GM19328 (cell line): ENCODE results near the gene ZCCHC24.

Experiments used
- ATAC-seq: cut with Tn5 transposase; IDR thresholded peaks from one replicate; pipeline ENCODE4 v1.9.1; 2021; ENCODE audit warnings: mild to moderate bottlenecking, moderate library complexity; ENCODE audit not compliant: unreplicated experiment

ZCCHC24 gene

GRCh38 chr10:79433324-79434222 is 11.9 kb downstream of the ZCCHC24 start:
- no peak for ATAC-seq

GRCh38 chr10:79431891-79432831 is 13.3 kb downstream of the ZCCHC24 start:
- no peak for ATAC-seq

DNA sequence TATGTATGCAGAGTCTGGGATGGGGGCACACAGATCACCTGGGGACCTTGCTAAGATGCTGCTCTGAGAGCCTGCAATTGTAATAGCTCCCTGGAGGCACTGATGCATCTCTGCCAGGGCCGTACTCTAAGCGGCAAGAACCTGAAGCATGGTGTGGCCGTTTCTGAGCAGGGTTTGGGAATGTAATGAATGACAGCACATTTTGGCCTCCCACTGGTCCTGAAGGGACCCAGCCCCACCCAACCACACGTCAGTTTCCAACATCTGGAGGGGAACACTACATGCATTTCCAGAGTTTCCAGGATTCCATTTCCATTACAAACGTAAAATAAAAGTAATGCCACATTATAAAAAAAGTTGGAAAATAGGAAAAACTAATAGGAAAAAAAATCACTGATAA is 14.0 kb downstream of the ZCCHC24 start:
- no peak for ATAC-seq

DNA sequence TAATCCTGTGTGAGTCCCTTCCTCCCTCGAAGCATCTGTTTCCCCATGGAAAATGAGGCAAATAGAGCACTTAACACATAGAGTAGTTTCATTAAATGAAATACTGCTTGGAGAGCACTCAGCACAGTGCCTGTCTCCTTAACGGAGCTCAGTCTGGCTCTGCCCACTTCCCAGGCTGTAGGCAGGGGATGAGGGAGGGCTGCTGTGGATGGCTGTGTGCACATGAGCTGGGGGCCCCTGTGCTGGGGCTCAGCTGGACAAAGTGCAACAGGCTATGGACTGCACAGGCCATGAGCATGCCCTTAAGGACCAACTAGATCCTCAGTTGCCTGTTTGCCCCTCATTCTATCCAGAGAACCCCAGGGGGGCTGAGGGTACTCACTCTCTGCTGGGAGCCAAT is 14.5 kb downstream of the ZCCHC24 start:
- ATAC-seq, result no peak

DNA sequence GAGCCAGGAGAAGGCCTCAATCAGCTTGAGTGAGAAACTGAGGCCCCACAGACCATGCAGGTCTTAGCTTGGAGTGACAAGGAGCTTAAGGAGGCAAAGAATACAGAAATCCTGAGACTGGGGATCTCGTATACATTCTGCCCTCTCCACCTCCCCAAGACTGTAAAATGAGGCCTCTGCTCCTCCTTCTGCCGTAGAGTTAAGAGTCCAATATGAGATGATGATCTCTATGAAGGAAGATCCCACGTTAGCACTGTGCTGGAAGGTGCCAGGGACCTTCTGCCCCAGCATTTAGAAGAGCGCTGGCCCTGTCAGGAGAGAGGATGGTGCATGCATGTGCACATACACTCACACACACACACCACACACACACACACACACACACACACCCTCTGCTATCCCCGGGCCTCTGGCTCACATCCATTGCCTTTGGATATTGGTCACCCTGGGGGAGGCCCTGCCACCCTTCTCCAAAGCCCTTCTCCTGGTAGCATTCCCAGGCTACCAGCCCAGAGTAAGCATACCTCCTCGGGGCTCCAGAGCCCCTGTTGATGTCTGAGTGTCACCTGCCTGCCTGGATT is 15.0 kb downstream of the ZCCHC24 start:
- no peak for ATAC-seq

GRCh38 chr10:79429751-79430150 is 15.7 kb downstream of the ZCCHC24 start:
- ATAC-seq, result no peak

DNA sequence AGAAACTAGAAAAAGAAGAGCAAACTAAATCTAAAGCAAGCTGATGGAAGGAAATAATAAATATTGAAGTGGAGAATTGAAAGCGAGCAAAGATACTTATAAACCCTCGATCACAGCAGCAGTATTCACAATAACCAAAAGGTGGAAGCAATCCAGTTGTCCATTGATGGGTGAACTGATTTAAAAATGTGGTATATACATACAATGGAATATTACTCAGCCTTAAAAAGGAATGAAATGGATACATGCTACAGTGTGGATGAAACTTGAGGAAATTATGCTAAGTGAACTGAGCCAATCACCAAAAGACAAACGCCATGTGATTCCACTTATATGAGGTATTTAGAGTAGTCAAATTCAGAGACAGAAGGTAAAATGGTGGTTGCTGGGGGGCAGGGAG is 17.5 kb downstream of the ZCCHC24 start:
- no peak for ATAC-seq

DNA sequence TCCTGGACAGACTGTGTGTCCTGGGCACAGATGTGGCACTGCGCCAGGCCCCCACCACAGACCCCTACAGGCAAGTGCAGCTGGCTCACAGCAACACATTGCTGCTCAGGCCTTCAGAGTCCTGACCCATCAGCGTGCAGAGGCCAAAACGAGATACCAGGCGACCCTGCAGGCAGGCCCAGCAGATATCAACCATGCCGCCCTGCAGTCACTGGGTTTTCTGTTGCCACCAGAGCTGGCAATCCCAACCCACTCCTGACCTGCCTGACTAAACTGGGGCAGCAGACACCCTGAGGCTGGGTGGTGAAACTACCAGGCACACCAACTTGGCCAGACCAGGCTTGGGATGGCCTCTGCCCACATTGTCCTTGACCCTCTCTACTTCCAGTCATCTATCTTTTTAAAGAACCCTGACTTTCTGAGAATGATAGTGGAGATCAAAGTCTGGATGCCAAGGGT is 20.3 kb downstream of the ZCCHC24 start:
- no peak for ATAC-seq

GRCh38 chr10:79424221-79425073 is 21.0 kb downstream of the ZCCHC24 start:
- ATAC-seq, result no peak

DNA sequence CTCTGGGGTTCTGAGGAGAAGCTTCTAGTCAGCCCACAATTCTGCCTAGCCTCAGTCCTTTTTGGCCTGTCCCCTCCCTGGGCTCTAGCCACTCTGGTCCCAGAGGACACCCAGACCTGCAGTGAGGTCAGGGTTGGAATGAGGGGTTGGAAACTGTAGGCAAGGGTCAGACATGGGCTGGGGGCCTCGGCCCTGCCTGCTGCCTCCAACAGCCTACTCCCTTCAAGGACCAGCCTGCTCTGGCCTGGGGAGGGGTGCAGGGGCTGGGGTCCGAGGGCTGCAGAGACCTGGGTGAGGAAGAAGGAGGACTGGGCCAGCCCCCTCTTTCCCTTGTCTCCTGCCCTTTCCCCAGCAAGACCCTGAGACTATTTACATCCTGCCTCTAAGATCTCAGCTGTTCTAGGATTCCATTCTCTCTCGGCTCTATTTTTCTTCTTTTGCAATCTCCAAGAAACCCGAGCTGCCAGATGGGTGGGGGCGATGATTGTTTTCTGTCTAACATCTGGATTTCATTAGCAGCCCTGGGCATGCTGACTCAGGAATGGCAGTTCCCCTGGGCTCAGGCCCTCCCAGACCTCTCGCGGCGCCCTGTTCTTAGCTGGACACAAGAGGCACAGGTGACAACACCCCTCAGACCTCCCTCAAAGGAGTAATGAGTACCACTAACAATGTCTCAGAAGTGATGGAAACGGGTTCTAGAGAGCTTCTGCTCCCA is 23.1 kb downstream of the ZCCHC24 start:
- no peak for ATAC-seq

- ATAC-seq, result no peak
These were observed 24.3 kb downstream of the ZCCHC24 start for GRCh38 chr10:79420974-79421688.

- ATAC-seq, result no peak
These were observed 26.4 kb downstream of the ZCCHC24 start for GRCh38 chr10:79418886-79419595.

DNA sequence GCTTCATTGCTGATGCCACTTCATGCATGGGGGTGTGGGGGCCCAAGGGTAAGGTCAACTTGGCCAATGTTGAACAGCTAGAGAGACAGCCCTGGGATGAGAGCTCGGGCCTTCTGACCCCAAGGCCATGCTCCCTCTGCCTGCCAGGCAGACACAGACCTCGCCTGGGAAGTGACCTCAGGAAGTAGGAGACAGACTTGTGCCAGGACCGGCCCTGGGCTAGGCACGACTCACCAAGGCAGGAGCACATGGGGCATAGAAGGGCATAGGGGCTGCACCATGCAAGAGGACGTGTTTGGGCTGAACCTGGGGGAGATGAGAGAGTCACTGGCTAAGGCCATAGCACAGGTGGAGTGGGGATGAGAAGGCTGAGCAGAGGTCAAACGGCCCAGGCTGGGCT is 27.1 kb downstream of the ZCCHC24 start:
- ATAC-seq, result no peak

GRCh38 chr10:79417731-79418130 is 27.7 kb downstream of the ZCCHC24 start:
- ATAC-seq, result no peak

GRCh38 chr10:79417266-79417665 is 28.2 kb downstream of the ZCCHC24 start:
- ATAC-seq, result no peak

DNA sequence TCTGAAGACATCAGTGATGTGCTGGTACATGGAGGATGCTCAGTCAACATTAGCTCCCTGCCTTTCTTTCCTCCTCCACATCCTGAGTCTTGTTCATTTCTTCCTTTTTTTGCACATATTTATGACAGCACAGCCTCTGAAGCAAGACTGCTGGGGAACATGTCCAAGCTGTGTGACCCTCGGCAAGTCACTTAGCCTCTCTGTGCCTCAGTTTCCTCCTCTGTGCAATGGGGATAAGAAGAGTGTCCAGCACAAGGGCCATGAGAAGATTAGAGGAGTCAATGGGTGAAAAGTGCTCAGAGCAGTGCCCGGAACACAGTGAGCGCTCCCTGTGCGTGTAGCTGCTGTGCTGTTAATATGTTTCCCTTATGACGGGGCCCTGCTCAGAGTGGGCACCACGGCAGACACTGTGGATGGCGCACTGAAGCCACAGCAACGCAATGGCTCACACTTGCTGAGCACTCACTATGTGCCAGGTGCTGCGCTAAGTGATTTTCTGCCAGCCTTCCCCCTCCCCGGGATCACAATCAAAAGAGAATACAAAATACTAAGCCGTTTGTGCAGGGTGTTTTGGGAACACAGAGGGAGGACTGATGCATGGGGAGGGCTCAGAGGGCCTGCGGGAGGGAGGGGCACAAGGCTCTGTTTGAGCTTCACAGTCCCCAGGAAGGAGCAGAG is 28.7 kb downstream of the ZCCHC24 start:
- no peak for ATAC-seq

GRCh38 chr10:79415736-79416577 is 29.5 kb downstream of the ZCCHC24 start:
- no peak for ATAC-seq
